ENCODE data around the gene AKNA.

GRCh38 chr9:114356792-114357191 lies 31.0 kb downstream of the AKNA start:
- TF ChIP-seq CTCF (IDR thresholded peaks at IDR 0.05) (no peak), POLR2A (IDR thresholded peaks at IDR 0.05; ENCODE audit: low read depth) (no peak), EP300 (IDR thresholded peaks at IDR 0.05) (no peak), POLR2AphosphoS5 (IDR thresholded peaks at IDR 0.05) (no peak)
